AG04449 (cell line): ENCODE results near the gene DCAF10.
"Not testable (repeated sequence)": the region's sequence is repeated elsewhere in the genome, so short reads cannot be mapped to it uniquely, and the experiment has no call there.

Experiments
- CTCF ChIA-PET: fragments of 350-600 bp; formaldehyde crosslinking; extraction: SDS; loops from one replicate; lab custom pipeline; 2021; ENCODE audit warnings: antibody characterized with exemption; lab: Yijun Ruan, JAX
- POLR2A ChIA-PET: fragments of 400-600, 350-600 bp; formaldehyde crosslinking; extraction: SDS; loops from one replicate; lab custom pipeline; 2020; ENCODE audit warnings: antibody characterized with exemption, inconsistent platforms; lab: Yijun Ruan, JAX
- DNase-seq: peaks from one replicate; pipeline ENCODE4 v3.0.0-alpha.2; 2010; ENCODE audit warnings: low read depth, low spot score
- H3K4me3 ChIP-seq: 2 replicates; pipeline ENCODE4 v1.5.1; 2011; ENCODE audit warnings: low read depth, mild to moderate bottlenecking, control low read depth, low read length
- TF ChIP-seq, protein P1 (sequence below): IDR thresholded peaks from one replicate; pipeline ENCODE4 v1.5.1; 2011; ENCODE audit warnings: mild to moderate bottlenecking, moderate library complexity, low read length, control low read depth, inconsistent platforms; ENCODE audit not compliant: insufficient read depth; ENCODE audit errors: missing control alignments

Gene DCAF10

DNA sequence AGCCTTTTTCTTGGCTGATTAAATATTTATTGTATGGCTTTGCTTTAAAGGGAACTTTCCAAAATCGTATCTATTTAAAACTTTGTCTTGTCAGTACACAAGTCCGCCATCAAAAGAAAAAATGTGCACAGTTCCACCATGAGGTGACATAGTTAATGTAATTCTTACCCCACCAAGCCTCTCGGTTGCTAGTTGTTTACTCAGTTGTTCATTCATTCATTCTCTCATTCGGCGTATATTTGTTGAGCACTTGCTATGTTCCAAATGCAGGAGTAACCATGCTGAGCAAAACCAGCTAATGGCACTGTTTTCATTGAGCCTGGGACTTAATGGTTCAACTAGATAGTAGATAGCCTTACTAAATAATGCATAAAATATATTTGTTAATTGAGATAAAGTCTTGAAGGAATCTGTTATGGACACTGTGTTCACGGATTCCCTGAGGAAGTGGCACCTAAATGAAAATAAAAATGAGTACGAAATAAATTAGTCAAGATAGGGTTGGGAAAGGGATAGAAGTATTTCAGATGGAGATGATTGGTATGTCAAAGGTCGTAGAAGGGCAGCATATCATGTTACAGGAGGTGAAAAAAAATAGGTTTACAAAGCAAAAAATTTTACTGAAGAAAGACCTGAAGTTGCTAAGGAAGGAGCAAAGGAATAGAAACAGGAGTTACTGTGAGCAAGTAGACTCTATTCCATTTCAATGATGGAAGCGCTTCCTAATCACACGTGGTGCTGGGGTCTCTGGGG is 1.5 kb downstream of the DCAF10 start:
- H3K4me3 ChIP-seq, result peak overlapping the region; percentile 99
- DNase-seq, result no peak
- ChIA-PET POLR2A (interaction anchor here (0.8 to 1.2 kb wide), 3 partner anchors 8 to 210 kb away, joined by 4 to 5 read pairs (median 4); partner anchors contain the start of gene TOMM5), CTCF (interaction anchor here (0.7 kb wide), 1 partner anchor 57 kb away, joined by 3 read pairs; no protein-coding TSS in a partner anchor)
- TF ChIP-seq, protein P1, sequence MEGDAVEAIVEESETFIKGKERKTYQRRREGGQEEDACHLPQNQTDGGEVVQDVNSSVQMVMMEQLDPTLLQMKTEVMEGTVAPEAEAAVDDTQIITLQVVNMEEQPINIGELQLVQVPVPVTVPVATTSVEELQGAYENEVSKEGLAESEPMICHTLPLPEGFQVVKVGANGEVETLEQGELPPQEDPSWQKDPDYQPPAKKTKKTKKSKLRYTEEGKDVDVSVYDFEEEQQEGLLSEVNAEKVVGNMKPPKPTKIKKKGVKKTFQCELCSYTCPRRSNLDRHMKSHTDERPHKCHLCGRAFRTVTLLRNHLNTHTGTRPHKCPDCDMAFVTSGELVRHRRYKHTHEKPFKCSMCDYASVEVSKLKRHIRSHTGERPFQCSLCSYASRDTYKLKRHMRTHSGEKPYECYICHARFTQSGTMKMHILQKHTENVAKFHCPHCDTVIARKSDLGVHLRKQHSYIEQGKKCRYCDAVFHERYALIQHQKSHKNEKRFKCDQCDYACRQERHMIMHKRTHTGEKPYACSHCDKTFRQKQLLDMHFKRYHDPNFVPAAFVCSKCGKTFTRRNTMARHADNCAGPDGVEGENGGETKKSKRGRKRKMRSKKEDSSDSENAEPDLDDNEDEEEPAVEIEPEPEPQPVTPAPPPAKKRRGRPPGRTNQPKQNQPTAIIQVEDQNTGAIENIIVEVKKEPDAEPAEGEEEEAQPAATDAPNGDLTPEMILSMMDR, result no peak

DNA sequence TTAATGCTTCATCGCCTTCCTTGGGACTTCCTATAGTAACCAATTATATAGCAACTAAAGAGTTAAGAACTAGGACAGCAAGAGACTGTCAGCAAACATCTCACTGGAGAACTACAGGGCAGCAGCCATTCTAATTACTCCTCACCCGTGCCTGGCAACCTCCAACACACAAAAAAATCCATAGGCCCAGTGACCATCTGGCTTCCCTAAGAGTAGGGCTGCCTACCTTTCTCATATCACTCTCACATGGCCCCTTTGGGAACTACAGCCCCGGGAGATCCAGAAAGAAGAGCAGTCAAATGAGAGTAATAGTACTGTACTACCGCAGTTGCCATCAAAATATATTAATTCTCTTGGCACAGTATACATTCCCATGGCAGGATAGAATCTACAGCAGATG is 5.7 kb downstream of the DCAF10 start:
- ChIA-PET POLR2A (no interaction called here), CTCF (no interaction called here)

DNA sequence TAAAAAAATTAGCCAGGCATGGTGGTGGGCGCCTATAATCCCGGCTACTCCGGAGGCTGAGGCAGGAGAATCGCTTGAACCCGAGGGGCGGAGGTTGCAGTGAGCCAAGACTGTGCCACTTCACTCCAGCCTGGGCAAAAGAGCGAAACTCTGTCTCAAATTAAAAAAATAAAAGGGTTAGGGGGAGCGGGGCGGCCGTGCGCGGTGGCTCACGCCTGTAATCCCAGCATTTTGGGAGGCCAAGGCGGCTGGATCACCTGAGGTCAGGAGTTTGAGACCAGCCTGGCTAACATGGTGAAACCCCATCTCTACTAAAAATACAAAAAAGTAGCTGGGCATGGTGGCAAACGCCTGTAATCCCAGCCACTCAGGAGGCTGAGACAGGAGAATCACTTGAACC is 9.1 kb downstream of the DCAF10 start:
- ChIA-PET CTCF (interaction anchor here (0.7 kb wide), 1 partner anchor 1783 kb away, joined by 3 read pairs; no protein-coding TSS in a partner anchor), POLR2A (interaction anchor here (0.9 kb wide), 1 partner anchor 8 kb away, joined by 4 read pairs; no protein-coding TSS in a partner anchor)
- DNase-seq, H3K4me3 ChIP-seq: not testable (repeated sequence)

More for the DNA sequence above, 5.7 kb downstream of the DCAF10 start:
- TF ChIP-seq, protein P1, result no peak
- no peak for DNase-seq
- H3K4me3 ChIP-seq, result no peak overlapping the region

DNA sequence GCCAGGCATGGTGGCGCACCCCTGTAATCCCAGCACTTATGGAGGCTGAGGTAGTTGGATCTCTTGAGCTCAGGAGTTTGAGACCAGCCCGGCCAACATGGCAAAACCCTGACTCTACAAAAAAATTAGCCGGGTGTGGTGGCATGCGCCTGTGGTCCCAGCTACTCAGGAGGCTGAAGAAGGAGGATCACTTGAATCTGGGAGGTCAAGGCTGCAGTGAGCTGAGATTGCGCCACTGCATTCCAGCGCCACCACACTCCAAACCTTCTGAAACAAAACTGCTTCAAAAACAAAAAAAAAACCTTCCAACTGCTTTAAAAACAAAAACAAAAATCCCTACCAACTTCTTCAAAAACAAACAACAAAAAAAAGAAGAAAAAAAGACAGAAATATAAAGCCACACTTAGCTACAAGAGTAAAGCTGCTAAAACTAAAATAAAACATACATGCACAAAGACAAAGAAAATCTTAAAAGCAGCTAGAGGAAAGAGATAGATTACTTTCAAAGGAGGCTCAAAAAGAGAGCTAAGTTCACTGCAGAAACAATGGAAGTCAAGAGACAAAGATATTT is 11.4 kb downstream of the DCAF10 start:
- CTCF ChIA-PET, result interaction anchor here (1.2 to 1.3 kb wide), 3 partner anchors 8 to 45 kb away, joined by 3 to 6 read pairs (median 5); no protein-coding TSS in a partner anchor
- POLR2A ChIA-PET, result no interaction called here
- H3K4me3 ChIP-seq, result no peak overlapping the region
- TF ChIP-seq, protein P1, result no peak
- DNase-seq, result no peak

DNA sequence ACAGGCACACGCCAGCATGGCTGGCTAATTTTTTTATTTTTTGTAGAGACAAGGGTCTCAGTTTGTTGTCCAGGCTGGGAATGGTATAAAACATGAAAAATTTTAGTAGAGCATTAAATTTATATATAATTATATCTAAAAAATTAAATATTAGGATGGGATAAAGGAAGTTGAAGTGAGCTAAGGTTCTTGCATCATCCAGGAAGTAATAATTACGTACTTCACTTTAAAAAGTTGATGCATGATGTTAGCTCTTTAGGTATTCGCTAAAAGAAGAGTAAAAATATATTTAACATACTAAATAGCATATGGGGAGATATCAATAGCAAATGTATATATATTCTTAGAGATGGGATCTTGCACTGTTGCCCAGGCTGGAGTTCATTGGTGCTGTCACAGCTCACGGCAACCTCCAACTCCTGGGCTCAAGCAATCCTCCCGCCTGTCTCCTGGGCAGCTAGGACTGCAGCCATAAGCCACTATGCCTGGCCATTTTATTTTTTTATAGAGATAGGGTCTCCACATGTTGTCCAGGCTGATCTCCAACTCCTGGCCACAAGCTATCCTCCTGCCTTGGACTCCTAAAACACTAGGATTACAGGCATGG is 12.3 kb downstream of the DCAF10 start:
- no peak overlapping the region for H3K4me3 ChIP-seq
- TF ChIP-seq, protein P1, result no peak
- CTCF ChIA-PET, result interaction anchor here (0.9 to 1.2 kb wide), 2 partner anchors 9 to 45 kb away, joined by 3 read pairs; no protein-coding TSS in a partner anchor
- no peak for DNase-seq
- POLR2A ChIA-PET, result no interaction called here

DNA sequence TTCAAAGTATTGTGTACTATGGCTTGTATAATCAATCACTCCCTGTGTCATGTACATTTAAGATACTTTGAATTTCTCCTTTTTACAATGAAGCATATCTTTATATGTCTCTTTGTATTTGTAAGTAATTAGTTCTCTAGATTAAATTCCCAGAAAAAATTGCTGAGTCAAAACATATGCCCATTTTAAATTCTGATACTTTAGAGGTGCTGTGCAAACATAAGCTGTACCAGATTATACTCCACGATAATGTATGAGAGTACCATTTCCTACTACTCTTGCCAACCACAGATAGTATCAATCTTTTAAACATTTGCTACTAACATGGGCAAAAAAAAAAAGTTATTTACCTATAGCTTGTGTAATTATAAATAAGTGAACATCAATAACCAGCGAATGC is 18.3 kb downstream of the DCAF10 start:
- H3K4me3 ChIP-seq, result no peak overlapping the region
- ChIA-PET CTCF (no interaction called here), POLR2A (no interaction called here)
- TF ChIP-seq, protein P1, result no peak
- DNase-seq, result no peak
